WERI-Rb-1 (cell line): ENCODE measurements around the gene ASB10.

Experiments
- DNase-seq: peaks from one replicate; pipeline ENCODE4 v3.0.0-alpha.2; 2020
- H3K27ac ChIP-seq: fragments of 250-450 bp; sonication (Bioruptor Pico); 2 replicates; pipeline ENCODE4 v1.5.1; 2020; ENCODE audit warnings: mild to moderate bottlenecking, moderate library complexity
- H3K27me3 ChIP-seq: fragments of 250-450 bp; sonication (Bioruptor Pico); 2 replicates; pipeline ENCODE4 v1.5.1; 2021; ENCODE audit warnings: mild to moderate bottlenecking, low read depth, moderate library complexity; ENCODE audit not compliant: insufficient read depth, severe bottlenecking
- H3K36me3 ChIP-seq: fragments of 250-450 bp; sonication (Bioruptor Pico); 2 replicates; pipeline ENCODE4 v1.5.1; 2020; ENCODE audit warnings: mild to moderate bottlenecking, moderate library complexity
- H3K4me3 ChIP-seq: 2 replicates; pipeline ENCODE4 v1.5.1; 2011; ENCODE audit warnings: low read depth, mild to moderate bottlenecking, control low read depth, low read length
- H3K9me3 ChIP-seq: fragments of 250-450 bp; sonication (Bioruptor Pico); 2 replicates; pipeline ENCODE4 v1.5.1; 2021; ENCODE audit warnings: mild to moderate bottlenecking, moderate library complexity; ENCODE audit not compliant: severe bottlenecking
- CTCF ChIP-seq: IDR thresholded peaks from 2 replicates; pipeline ENCODE4 v1.5.1; 2011; ENCODE audit warnings: low read depth, mild to moderate bottlenecking, control low read depth, inconsistent platforms, low read length

Gene ASB10

GRCh38 chr7:151189038-151189437 lies 2.0 kb upstream of the ASB10 start:
- Histone ChIP-seq H3K27me3 (no peaks in the 10 kb centered on the region), H3K4me3 (no peak overlapping the region), H3K27ac (no peak overlapping the region), H3K9me3 (no peaks in the 10 kb centered on the region), H3K36me3 (no peaks in the 10 kb centered on the region)
- TF ChIP-seq CTCF, result no peak
- DNase-seq, result no peak

GRCh38 chr7:151188252-151188542 lies 1.1 kb upstream of the ASB10 start:
- Histone ChIP-seq H3K4me3 (no peak overlapping the region), H3K27me3 (no peaks in the 10 kb centered on the region), H3K27ac (no peak overlapping the region), H3K36me3 (no peaks in the 10 kb centered on the region), H3K9me3 (no peaks in the 10 kb centered on the region)
- no peak for DNase-seq
- TF ChIP-seq CTCF, result no peak

GRCh38 chr7:151187409-151188251 lies 580 bp upstream of the ASB10 start:
- no peak for TF ChIP-seq CTCF

GRCh38 chr7:151185762-151186639 lies 1.0 kb downstream of the ASB10 start:
- no peaks in the 10 kb centered on the region for H3K9me3 ChIP-seq
- DNase-seq, result no peak
- no peaks in the 10 kb centered on the region for H3K27me3 ChIP-seq
- no peak overlapping the region for H3K4me3 ChIP-seq
- H3K36me3 ChIP-seq, result no peaks in the 10 kb centered on the region
- no peak overlapping the region for H3K27ac ChIP-seq
- no peak for TF ChIP-seq CTCF

More at GRCh38 chr7:151187409-151188251, 580 bp upstream of the ASB10 start:
- Histone ChIP-seq H3K4me3 (no peak overlapping the region), H3K9me3 (no peaks in the 10 kb centered on the region), H3K36me3 (no peaks in the 10 kb centered on the region), H3K27ac (no peak overlapping the region), H3K27me3 (no peaks in the 10 kb centered on the region)
- DNase-seq, result no peak

- Histone ChIP-seq H3K27ac (no peak overlapping the region), H3K36me3 (no peaks in the 10 kb centered on the region), H3K4me3 (no peak overlapping the region), H3K9me3 (no peaks in the 10 kb centered on the region), H3K27me3 (no peaks in the 10 kb centered on the region)
- no peak for DNase-seq
- TF ChIP-seq CTCF, result no peak
Observed at GRCh38 chr7:151181011-151181431, 6.0 kb downstream of the ASB10 start.
